Measurements from ENCODE around the gene HS3ST5.

Gene HS3ST5

GRCh38 chr6:114342826-114343781, at the start of gene HS3ST5:
Gene HS3ST5, minus strand, starts transcription at chr6:114343023. Its CDS starts 280,178 bp downstream, at chr6:114062845.
- FAIRE-seq = no peak

- FAIRE-seq = no peak
Observed at GRCh38 chr6:114390176-114390575, 47.4 kb upstream of the HS3ST5 start.

- FAIRE-seq = no peak
Observed at GRCh38 chr6:114389111-114389510, 46.3 kb upstream of the HS3ST5 start.

- no peak for FAIRE-seq
Observed at GRCh38 chr6:114382406-114382805, 39.6 kb upstream of the HS3ST5 start.

- FAIRE-seq = no peak
Observed at GRCh38 chr6:114377881-114378280, 35.1 kb upstream of the HS3ST5 start.

GRCh38 chr6:114376611-114377175, 33.9 kb upstream of the HS3ST5 start:
- no peak for FAIRE-seq

GRCh38 chr6:114375541-114376192, 32.8 kb upstream of the HS3ST5 start:
- FAIRE-seq = no peak

- no peak for FAIRE-seq
Observed at GRCh38 chr6:114367315-114367961, 24.6 kb upstream of the HS3ST5 start.

- FAIRE-seq = no peak
Observed at GRCh38 chr6:114366899-114367298, 24.1 kb upstream of the HS3ST5 start.

GRCh38 chr6:114364301-114364700, 21.5 kb upstream of the HS3ST5 start:
- no peak for FAIRE-seq

- FAIRE-seq = no peak
Observed at GRCh38 chr6:114362957-114363356, 20.1 kb upstream of the HS3ST5 start.

- no peak for FAIRE-seq
Observed at GRCh38 chr6:114362396-114362795, 19.6 kb upstream of the HS3ST5 start.

GRCh38 chr6:114361036-114361435, 18.2 kb upstream of the HS3ST5 start:
- no peak for FAIRE-seq

GRCh38 chr6:114355300-114355699, 12.5 kb upstream of the HS3ST5 start:
- no peak for FAIRE-seq

- FAIRE-seq = no peak
Observed at GRCh38 chr6:114354482-114354881, 11.7 kb upstream of the HS3ST5 start.

GRCh38 chr6:114346451-114346850, 3.6 kb upstream of the HS3ST5 start:
- FAIRE-seq = no peak

- FAIRE-seq = no peak
Observed at GRCh38 chr6:114344971-114345275, 2.1 kb upstream of the HS3ST5 start.

- FAIRE-seq = no peak
Observed at GRCh38 chr6:114344246-114344970, 1.6 kb upstream of the HS3ST5 start.

- no peak for FAIRE-seq
Observed at GRCh38 chr6:114343782-114344144, 940 bp upstream of the HS3ST5 start.

- no peak for FAIRE-seq
Observed at GRCh38 chr6:114342086-114342825, 567 bp downstream of the HS3ST5 start.

GRCh38 chr6:114339706-114340105, 3.1 kb downstream of the HS3ST5 start:
- FAIRE-seq = no peak

- no peak for FAIRE-seq
Observed at GRCh38 chr6:114334237-114334636, 8.6 kb downstream of the HS3ST5 start.

All from TTC549 (cell line).